Measurements from ENCODE around the gene BMP8A. TPM values are rescaled to one million over a fixed set of nuclear protein-coding genes. Genes with fewer than 3 reads are reported as not detected.

The BMP8A gene
- total RNA-seq: not detected in 2 replicates

DNA sequence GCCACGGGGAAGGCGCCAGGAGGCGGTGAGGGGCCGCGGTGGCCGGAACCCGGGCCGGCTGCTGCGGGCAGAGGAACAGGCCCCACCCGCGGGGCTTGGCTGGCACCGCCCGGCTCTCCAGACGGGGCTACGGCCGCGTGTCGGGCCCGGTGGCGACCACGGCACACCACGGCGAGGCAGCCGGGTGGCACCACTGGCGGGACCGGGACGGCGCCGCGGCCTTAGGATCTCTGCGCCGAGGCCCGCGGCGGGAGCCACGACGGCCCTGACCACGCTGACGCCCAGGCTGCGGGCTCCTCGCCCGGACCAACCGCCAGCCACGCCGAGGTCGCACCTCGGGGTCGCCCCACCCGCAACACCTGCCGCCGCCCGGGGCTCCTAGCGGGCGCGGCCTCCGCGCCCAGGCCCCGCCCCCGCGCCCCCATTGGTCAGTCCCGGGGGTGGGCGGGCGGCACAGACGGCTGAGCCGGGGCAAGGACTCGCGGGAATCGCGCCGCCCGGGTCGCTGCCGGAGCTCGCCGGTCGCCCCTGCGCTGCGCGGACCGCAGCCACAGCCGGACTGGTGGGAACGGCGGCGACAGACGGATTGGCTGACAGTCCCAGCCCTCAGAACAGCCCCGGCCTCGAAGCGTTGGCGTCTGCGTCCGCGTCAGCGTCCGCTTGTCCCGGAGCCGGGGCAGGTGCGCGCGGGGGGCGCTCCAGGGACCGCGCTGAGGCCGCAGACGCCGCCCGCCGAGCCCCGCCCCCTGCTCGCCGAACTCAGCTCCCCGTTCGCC is at the start of gene BMP8A:
Gene BMP8A (plus strand): TSS at position 491 of the 776 bp plus-strand sequence. CDS start 356 bp downstream, outside the sequence.

Other genes starting within 250 kb of the BMP8A start
- gene PABPC4, start 85.2 kb downstream of the BMP8A start, total RNA-seq: 241 and 427 TPM in 2 replicates
- not detected in 2 replicates for gene HEYL, start 148.0 kb downstream of the BMP8A start, total RNA-seq
- gene NT5C1A, start 180.5 kb downstream of the BMP8A start, total RNA-seq: not detected in 2 replicates
- 0.24 TPM in 1 of 2 replicates, not detected in the other for gene HPCAL4, start 199.8 kb downstream of the BMP8A start, total RNA-seq
- gene PPIE, start 247.2 kb downstream of the BMP8A start, total RNA-seq: 37.6 and 42.2 TPM in 2 replicates

Data from tracheal epithelial cell (primary cell).